Gastroesophageal sphincter (tissue), 4 donors: Measurements from ENCODE around the gene CAPZA2. TPM values are rescaled to one million over a fixed set of nuclear protein-coding genes. Genes with fewer than 3 reads are reported as not detected.
"Not testable (repeated sequence)": the region's sequence is repeated elsewhere in the genome, so short reads cannot be mapped to it uniquely, and the experiment has no call there.

Experiments
- ATAC-seq: fragments of 150-250 bp; one replicate; pipeline ENCODE4 v1.9.1; 2016; ENCODE audit warnings: mild to moderate bottlenecking, moderate library complexity
- H3K27ac ChIP-seq, 4 donors: fragments of 200-600 bp; sonication (generic) in 3 of 4; 1 replicate in 3 of 4; 2 replicates in 1 of 4; pipeline ENCODE4 v1.5.1; 2016 to 2019
- H3K27me3 ChIP-seq: fragments of 200-600 bp; sonication (generic); one replicate; pipeline ENCODE4 v1.5.1; 2019
- H3K36me3 ChIP-seq, 2 donors: fragments of 200-600 bp; sonication (generic); one replicate each; pipeline ENCODE4 v1.5.1; 2019; ENCODE audit warnings: control low read depth in 1 of 2
- H3K4me1 ChIP-seq, 3 donors: fragments of 200-600 bp; sonication (generic); 1 replicate in 2 of 3; 2 replicates in 1 of 3; pipeline ENCODE4 v1.5.1; 2016 to 2019; ENCODE audit warnings: control low read depth in 2 of 3
- H3K4me3 ChIP-seq, 2 donors: fragments of 200-600 bp; sonication (generic); one replicate each; pipeline ENCODE4 v1.5.1; 2019; ENCODE audit warnings: mild to moderate bottlenecking in 1 of 2, moderate library complexity in 1 of 2
- H3K9me3 ChIP-seq, 3 donors: fragments of 200-600 bp; sonication (generic); one replicate each; pipeline ENCODE4 v1.5.1; 2017 to 2019; ENCODE audit warnings: control low read depth in 2 of 3
- CTCF ChIP-seq, 4 experiments: fragments of 200-600 bp in 2 of 4; fragments of 450-650 bp in 2 of 4; sonication (generic) in 1 of 4; IDR thresholded peaks; one replicate each; pipeline ENCODE4 v1.5.1; 2017 to 2019; ENCODE audit warnings: antibody characterized with exemption in 4 of 4, mild to moderate bottlenecking in 2 of 4, moderate library complexity in 2 of 4
- EP300 ChIP-seq: sonication (generic); formaldehyde crosslinking; IDR thresholded peaks from one replicate; pipeline ENCODE4 v1.6.1; 2017; ENCODE audit warnings: antibody characterized with exemption, mild to moderate bottlenecking
- POLR2A ChIP-seq, 2 donors: fragments of 450-650 bp; IDR thresholded peaks; one replicate each; pipeline ENCODE4 v1.6.1; 2017; ENCODE audit warnings: antibody characterized with exemption in 2 of 2, mild to moderate bottlenecking in 2 of 2, moderate library complexity in 1 of 2
- POLR2AphosphoS5 ChIP-seq: sonication (generic); formaldehyde crosslinking; IDR thresholded peaks from one replicate; pipeline ENCODE4 v1.6.1; 2017; ENCODE audit warnings: antibody characterized with exemption
- WGBS, 2 donors: methylation state at CpG; one replicate each; pipeline ENCODE4 v1.1.5; 2018; ENCODE audit warnings: low coverage in 1 of 2; 5-methylcytosine and 5-hydroxymethylcytosine counted together
- total RNA-seq, 4 donors: library from RNA; depleted of rRNA; stranded (reverse); fragments of >200 nt; gene quantifications; one replicate each; pipeline ENCODE4 v1.1.0, GENCODE V29; 2016

The CAPZA2 gene
- total RNA-seq, 4 donors from 2014 or later = 171 to 275 (median 201) TPM

GRCh38 chr7:116957874-116958273 lies 95.5 kb downstream of the CAPZA2 start:
- no peak overlapping the region for H3K4me3 ChIP-seq
- WGBS, 2 donors = 60 to 82% methylated on average over 1 to 2 of the region's 2 CpGs
- H3K27ac ChIP-seq = no peak overlapping the region
- H3K36me3 ChIP-seq = no peaks in the 10 kb centered on the region
- no peak for ATAC-seq
- no peaks in the 10 kb centered on the region for H3K27me3 ChIP-seq
- H3K4me1 ChIP-seq = peaks cover 4 to 27% (median 17%) of the 10 kb centered on the region in 3 donors
- no peak for TF ChIP-seq CTCF (IDR thresholded peaks at IDR 0.05)
- no peak for TF ChIP-seq POLR2AphosphoS5
- no peak for TF ChIP-seq POLR2A (IDR thresholded peaks at IDR 0.05)
- TF ChIP-seq EP300 = no peak
- H3K9me3 ChIP-seq = no peaks in the 10 kb centered on the region

DNA sequence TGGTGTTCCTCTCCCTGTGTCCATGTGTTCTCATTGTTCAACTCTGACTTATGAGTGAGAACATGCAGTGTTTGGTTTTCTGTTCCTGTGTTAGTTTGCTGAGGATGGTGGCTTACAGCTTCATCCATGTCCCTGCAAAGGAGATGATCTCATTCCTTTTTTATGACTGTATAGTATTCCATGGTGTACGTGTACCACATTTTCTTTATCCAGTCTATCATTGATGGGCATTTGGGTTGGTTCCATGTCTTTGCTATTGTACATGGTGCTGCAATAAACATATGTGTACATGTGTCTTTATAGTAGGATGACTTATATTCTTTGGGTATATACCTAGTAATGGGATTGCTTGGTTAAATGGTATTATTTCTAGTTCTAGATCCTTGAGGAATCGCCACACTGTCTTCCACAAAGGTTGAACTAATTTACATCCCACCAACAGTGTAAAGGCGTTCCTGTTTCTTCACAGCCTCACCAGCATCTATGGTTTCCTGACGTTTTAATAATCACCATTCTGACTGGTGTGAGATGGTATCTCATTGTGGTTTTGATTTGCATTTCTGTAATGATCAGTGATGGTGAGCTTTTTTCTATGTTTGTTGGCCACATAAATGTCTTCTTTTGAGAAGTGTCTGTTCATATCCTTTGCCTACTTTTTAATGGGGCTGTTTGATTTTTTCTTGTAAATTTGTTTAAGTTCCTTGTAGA lies 99.7 kb downstream of the CAPZA2 start:
- peaks cover 0 to 13% (median 0%) of the 10 kb centered on the region in 3 donors for H3K4me1 ChIP-seq
- H3K27ac ChIP-seq, H3K36me3 ChIP-seq, H3K4me3 ChIP-seq, H3K27me3 ChIP-seq, ATAC-seq, H3K9me3 ChIP-seq: not testable (repeated sequence)
- 82 to 89% methylated on average over 4 of the region's 4 CpGs for WGBS, 2 donors

- no peak for ATAC-seq
- TF ChIP-seq CTCF (IDR thresholded peaks at IDR 0.05) (no peak), EP300 (no peak), POLR2AphosphoS5 (no peak), POLR2A (IDR thresholded peaks at IDR 0.05) (no peak)
These were observed 100.8 kb downstream of the CAPZA2 start for GRCh38 chr7:116963234-116963633.

DNA sequence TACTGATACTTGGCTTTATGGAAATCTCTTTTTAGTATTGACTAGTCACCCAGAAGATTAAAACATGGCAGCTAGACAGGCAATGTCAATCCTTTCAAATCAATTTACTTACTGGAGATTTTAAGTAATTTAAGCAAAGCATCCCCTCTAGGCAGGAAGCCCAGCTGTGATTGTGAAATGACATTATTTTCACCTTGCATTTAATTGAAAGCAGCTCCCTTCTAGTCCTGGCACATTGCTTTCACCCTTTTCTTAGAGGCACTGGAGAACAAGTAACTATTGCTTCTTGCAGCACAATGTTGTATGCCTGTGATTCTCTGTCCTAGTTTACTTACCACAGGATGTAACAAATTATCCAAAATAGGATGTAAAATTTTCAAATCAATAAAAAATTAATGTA lies 104.2 kb downstream of the CAPZA2 start:
- no peak for TF ChIP-seq CTCF (IDR thresholded peaks at IDR 0.05)
- no peak for TF ChIP-seq POLR2AphosphoS5
- TF ChIP-seq POLR2A (IDR thresholded peaks at IDR 0.05) = no peak
- no peak for TF ChIP-seq EP300
- no peak overlapping the region for H3K4me3 ChIP-seq
- H3K9me3 ChIP-seq = no peaks in the 10 kb centered on the region
- ATAC-seq = no peak
- H3K4me1 ChIP-seq = peaks cover 0 to 22% (median 0%) of the 10 kb centered on the region in 3 donors
- no peaks in the 10 kb centered on the region for H3K27me3 ChIP-seq
- no peaks in the 10 kb centered on the region for H3K36me3 ChIP-seq
- no peak overlapping the region for H3K27ac ChIP-seq

More at GRCh38 chr7:116963234-116963633, 100.8 kb downstream of the CAPZA2 start:
- peaks cover 0 to 12% (median 0%) of the 10 kb centered on the region in 3 donors for H3K4me1 ChIP-seq
- no peaks in the 10 kb centered on the region for H3K9me3 ChIP-seq
- H3K4me3 ChIP-seq = no peak overlapping the region
- H3K27ac ChIP-seq = no peak overlapping the region
- no peaks in the 10 kb centered on the region for H3K36me3 ChIP-seq
- no peaks in the 10 kb centered on the region for H3K27me3 ChIP-seq

- Histone ChIP-seq H3K36me3 (no peaks in the 10 kb centered on the region), H3K9me3 (no peaks in the 10 kb centered on the region), H3K27ac (no peak overlapping the region), H3K4me3 (no peak overlapping the region), H3K27me3 (no peaks in the 10 kb centered on the region), H3K4me1 (peaks cover 0 to 22% (median 0%) of the 10 kb centered on the region in 3 donors)
- ATAC-seq = no peak
- TF ChIP-seq CTCF (IDR thresholded peaks at IDR 0.05) = no peak
- no peak for TF ChIP-seq EP300
- TF ChIP-seq POLR2A (IDR thresholded peaks at IDR 0.05) = no peak
- no peak for TF ChIP-seq POLR2AphosphoS5
- WGBS, 2 donors = 94 to 96% methylated on average over 3 of the region's 5 CpGs
These were observed 105.0 kb downstream of the CAPZA2 start for GRCh38 chr7:116967254-116967922.
